Glomerular visceral epithelial cell (primary cell): ENCODE data around the gene CYB561D1.

Source experiments
- DNase-seq: peaks from one replicate; pipeline ENCODE4 v3.0.0-alpha.2; 2016; ENCODE audit errors: extremely low spot score

The CYB561D1 gene

GRCh38 chr1:109481646-109482045, 12.2 kb upstream of the CYB561D1 start:
- no peak for DNase-seq

DNA sequence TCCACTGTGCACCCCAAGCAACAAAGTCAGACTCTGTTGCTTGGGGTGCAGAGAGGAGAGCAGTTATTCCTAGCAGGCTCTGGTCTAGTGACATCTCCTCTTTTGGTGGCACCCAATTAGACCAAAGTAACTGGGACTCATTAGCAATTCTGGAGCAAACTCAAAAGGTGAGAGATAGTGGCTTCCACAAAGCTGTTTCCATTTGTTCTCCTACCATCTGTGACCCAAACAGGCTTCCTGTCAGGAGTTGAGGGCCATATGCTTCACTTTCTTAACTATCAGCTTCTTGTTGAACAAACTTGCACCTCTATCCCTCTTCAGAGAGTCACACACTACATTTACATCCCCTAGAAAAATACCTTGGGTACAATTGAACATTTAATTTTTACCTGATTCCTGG, 11.7 kb upstream of the CYB561D1 start:
- DNase-seq, result no peak

GRCh38 chr1:109482791-109483671, 10.9 kb upstream of the CYB561D1 start:
- DNase-seq, result no peak

GRCh38 chr1:109483672-109484518, 10.0 kb upstream of the CYB561D1 start, which contains the start of gene ATXN7L2:
Gene ATXN7L2, plus strand, starts transcription at chr1:109483905. Its CDS starts 49 bp downstream, at chr1:109483954.
- peak; percentile 95 for DNase-seq

DNA sequence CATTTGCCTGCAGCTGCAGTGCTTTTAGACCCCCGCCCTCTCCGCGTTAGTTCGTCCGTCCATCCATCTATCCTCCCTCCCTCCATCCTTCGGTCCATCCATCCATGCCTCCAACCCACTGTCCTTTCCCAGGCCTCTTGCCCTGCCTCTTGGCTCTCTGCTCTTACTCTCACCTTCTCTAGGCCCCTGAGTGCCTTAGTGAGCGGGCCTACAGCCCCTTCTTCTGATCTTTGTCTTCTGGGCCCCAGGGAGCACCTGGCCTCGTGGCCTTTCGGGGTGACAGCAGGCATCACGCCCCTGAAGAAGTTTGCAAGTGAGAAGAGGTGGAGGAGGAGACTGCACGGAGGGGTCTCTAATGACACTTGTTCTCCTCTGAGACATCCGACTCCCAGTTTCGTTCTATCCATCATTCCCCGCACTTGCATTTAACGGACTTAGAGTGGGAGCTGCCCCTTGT, 9.3 kb upstream of the CYB561D1 start:
- no peak for DNase-seq

- no peak for DNase-seq
Measured at GRCh38 chr1:109485001-109485400, 8.9 kb upstream of the CYB561D1 start.

DNA sequence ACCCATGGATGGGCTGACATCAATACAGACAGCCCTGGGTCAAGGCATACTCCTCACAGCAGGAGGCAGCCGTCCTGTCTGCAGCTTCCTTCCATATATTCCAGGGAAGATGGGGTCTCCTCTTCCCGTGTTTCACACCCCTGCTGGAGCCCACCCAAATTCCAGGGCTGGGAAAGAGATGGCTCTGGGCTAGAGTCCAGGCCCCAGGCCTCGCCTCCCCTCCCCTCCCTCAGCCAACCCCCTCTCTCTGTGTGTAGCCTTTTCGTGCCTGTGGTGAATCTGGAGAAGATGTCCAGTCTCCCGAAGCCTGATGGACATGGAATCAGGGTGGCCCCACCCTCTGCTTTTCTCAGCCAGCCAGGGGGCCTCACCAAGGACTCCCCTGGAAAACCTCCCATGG, 6.6 kb upstream of the CYB561D1 start:
- no peak for DNase-seq

DNA sequence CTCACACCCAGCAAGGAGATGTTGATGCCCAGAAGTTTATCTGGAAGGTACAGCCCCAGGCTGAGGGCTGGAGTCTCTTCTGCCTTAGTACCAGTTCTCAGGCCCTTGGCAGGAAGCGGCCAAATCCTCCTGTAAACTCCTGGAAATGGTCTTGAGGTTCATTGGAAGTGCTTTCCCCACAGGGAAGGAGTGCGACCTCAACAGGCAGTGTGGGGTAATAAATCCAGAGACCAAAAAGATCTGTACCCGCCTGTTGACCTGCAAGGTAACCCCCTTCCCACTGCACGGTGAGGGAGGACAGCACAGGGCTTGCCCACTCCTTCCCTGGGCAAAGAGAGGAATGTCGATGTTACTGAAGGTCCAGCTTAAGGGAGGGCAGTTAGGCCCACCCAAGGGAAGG, 5.7 kb upstream of the CYB561D1 start:
- DNase-seq, result no peak

GRCh38 chr1:109488696-109489095, 5.2 kb upstream of the CYB561D1 start:
- no peak for DNase-seq

DNA sequence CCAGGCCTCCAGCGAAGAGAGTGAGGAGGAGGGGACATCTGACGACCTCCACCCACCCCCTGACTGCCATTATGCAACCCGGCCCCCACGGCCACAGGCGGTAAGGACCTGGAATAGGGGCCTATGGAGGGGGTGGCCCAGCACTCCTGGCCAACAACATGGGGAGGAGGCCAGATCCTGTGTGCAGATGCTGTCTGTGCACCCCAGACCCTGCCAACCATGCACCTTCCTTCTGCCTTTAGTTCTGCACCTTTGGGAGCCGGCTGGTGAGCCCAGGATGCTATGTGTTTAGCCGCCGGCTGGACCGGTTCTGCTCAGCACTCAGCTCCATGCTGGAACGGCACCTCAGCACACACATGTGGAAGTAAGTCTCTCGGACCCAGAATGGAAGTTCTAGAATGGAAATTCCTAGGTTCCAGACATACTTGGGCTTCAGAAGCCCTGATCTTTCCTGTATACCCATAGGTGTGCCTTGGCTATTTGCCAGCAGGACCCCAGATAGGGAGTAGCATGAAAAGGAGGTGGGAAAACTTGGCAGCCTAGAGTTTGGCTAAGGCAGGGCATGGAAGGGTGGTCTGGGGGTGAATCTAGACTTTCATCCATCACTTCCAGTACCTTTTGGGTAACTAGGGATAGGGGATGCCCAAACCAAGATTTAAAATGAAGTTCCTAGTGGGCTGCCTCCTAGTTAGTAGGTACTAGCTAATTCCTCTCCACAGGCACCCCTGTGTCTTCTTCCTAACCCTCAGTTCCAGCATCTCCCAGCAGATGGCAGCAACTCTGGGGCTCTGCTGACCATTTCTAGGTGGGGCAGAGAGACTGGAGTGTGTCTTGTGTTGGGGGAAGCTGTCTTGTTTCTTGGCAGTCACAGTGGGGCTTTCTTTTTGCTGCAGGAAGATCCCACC, 3.6 kb upstream of the CYB561D1 start:
- peak; percentile 63 for DNase-seq

DNA sequence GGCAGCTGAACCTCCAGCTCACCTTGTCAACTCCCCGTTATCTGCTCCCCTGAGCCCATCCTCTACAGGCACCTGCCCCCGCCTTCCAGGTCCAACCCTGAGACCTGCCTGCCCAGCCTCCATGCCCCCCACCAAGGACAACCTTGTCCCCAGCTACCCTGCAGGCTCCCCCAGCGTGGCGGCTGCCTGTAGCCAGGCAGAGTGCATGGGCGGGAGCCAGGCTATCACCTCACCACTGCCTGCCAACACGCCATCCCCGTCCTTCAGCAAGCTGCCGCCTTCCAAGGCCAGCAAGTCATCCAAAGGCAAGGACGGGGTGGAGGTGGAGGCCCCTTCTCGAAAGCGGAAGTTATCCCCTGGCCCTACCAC, 3.0 kb upstream of the CYB561D1 start:
- DNase-seq, result no peak

GRCh38 chr1:109491372-109491771, 2.5 kb upstream of the CYB561D1 start:
- no peak for DNase-seq

GRCh38 chr1:109492779-109493178, 1.1 kb upstream of the CYB561D1 start:
- DNase-seq, result no peak

DNA sequence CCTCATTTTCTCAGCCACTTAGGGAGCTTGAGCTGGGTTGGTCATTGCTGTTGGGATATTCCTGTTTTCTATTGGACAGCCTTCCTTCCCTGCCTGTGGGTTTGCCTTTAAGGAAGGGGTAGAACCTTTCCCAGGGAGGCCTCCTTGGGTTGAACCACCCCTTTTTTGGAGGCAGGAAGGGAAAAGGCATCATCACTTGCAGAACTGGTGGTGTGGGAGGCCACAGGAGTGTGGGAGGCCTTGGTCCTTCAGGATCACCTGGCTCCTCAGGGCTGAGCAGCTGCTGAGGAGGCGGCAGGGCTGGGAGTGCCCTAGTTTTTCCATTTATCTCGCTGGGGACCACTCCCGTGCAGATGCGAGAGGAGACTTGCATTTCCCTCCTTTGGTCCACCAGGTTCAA, 667 bp upstream of the CYB561D1 start:
- no peak for DNase-seq

DNA sequence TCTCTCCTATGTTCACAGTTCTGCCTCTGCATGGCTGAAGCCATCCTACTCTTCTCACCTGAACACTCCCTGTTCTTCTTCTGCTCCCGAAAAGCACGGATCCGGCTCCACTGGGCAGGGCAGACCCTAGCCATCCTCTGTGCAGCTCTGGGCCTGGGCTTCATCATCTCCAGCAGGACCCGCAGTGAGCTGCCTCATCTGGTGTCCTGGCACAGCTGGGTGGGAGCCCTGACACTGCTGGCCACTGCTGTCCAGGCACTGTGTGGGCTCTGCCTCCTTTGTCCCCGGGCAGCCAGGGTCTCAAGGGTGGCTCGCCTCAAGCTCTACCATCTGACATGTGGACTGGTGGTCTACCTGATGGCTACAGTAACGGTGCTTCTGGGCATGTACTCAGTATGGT, 1.8 kb downstream of the CYB561D1 start:
- DNase-seq, result no peak

DNA sequence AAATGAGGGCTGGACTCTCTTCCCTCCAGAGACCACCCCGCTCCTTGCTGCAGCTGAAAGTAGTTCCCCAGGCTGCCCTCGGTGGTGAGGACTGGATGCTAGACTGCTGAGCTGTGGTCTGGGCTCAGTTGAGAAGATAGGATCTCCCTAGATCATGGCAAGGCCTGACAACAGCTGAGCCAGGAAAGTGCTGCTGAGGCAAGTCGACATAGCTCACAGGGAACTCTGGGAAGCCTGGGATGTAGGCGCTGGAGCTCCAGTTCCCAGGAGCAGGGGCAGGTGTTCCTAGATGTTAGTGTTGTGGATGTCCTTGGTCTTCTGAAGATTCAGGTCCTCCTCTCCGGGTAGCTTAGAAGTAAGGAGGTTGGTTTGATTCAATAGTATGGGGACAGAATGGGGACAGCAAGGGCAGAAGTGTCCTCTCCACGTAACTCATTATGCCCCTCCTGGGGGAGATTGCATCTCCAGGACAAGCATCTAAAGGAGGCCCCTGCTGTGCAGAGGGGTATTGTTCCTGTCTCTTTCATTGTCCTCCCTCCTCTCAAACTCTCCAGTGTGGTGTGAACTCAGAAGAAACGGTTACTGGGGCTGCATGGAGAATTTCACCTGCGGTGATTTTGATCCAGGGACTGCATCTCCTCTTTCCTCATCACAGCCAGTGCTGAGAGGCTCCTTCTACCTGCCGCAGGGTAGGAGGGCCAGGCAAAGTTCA, 3.7 kb downstream of the CYB561D1 start:
- no peak for DNase-seq

DNA sequence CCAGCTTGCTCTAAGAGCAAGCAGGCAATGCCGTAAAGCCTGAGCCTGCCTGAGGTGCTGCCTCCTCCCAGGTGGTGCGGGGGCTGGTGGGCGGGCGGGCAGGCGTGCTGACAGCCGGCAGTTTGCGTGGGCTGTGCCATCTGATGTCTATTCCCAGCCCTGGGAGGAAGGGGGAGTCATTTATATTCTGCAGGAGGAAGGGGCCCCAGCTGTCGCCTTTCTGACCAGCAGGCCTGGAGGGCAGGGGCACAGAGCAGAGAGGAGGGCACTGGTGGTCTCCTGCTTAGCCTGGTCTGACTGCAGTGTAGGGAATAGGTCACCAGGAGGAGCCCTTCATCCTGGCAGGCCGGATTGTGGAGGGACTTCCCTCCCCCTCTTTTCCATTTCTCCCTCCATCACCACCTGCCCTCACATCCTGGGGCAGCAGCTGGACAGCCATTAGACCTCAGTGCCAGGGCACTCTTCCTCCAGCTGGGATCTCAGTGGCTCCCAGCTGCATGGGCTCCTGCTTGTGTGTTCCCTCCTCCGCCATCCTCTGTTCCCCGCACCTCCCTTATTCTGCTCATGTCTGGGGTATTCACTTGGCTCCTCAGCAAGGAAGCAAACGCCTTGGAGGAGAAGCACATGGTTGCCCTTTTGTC, 4.4 kb downstream of the CYB561D1 start:
- peak; percentile 51 for DNase-seq

DNA sequence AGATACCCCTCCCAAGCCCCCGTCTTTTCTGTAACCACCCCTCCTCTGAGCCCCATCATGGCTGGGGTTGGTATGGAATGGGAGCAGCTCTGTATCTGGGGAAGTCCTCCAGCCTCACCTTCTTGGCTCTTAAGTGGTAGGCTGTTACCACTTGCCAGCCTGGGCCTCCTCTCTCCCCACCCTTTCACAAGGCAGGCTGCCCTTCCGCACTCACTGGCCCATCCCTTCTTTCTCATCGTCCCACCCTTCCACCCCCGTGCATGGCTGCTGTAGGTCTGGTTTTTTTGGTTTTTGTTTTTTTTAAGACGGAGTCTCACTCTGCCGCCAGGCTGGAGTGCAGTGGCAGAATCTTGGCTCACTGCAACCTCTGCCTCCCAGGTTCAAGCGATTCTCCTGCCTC, 5.2 kb downstream of the CYB561D1 start:
- no peak for DNase-seq

DNA sequence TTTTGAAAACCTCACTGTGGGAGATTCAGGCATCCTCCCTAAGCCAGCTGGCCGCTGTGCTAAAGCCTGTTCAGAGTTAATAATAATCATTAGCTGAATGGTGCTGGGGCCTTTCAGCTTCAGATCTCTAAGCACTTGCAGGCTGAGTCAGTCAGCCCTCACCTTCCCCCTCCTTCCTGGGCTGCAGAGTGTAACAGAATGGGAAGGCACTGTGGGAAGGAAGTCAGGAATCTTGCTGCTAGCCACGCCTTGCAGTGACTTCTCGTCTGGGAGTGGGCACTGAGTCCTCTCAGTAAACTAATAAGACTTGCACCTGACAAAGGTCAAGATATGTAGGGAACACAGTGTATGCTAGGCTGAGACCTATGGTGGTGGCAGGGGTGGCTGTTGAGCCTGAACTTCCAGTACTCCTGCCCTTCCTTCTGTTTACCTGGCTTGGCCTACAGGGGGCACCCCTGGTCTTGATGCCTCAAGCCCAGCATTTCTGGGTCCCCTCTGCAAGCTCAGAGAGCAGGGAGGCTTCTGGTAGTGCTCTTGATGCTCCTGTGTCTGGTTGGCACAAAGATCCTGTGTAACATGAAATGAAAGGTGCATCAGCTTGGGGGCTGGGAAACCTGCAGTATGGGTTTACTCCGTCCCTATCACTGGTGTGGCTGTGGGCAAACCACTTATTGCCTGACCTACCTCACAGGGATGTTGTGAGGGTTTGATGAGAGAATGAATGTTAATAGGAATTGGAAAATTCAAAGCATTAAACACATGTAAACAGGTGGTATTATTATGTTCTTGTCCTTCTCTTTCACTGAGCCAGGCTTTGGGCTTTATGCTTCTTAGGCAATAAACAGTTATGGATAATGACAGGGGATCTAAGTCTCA, 6.0 kb downstream of the CYB561D1 start:
- peak; percentile 70 for DNase-seq
